H1 (cell line): Measurements from ENCODE around the gene STK26. TPM values are rescaled to one million over a fixed set of nuclear protein-coding genes. Genes with fewer than 3 reads are reported as not detected.

Experiments used
- CTCF ChIA-PET: fragments of 300-600 bp; sonication (Branson Sonifier 250); formaldehyde crosslinking; loops from one replicate; lab custom pipeline; 2021; ENCODE audit not compliant: partially characterized antibody; lab: Charles Lee
- POLR2A ChIA-PET: fragments of 300-600 bp; sonication (Branson Sonifier 250); formaldehyde crosslinking; loops from one replicate; lab custom pipeline; 2021; ENCODE audit warnings: inconsistent platforms; ENCODE audit not compliant: partially characterized antibody; lab: Charles Lee
- DNase-seq, 2 experiments: peaks; one replicate each; pipeline versions ENCODE4 v3.0.0 to v3.0.0-alpha.2; 2010 to 2022; ENCODE audit warnings: low spot score in 2 of 2, low read depth in 1 of 2, mixed read lengths in 1 of 2
- FAIRE-seq: peaks from 2 replicates; lab custom pipeline; 2011; peaks lifted over from hg19 to GRCh38; lab: Jason Lieb, UNC
- H2AFZ ChIP-seq: 2 replicates; pipeline ENCODE4 v1.8.1; 2012; ENCODE audit warnings: low read length, inconsistent platforms
- H2AK5ac ChIP-seq: 2 replicates; pipeline ENCODE4 v1.6.1; 2013; ENCODE audit warnings: low read depth, low read length
- H2BK120ac ChIP-seq: replicated peaks from 2 replicates; pipeline ENCODE3; 2013; ENCODE audit warnings: low read depth, low read length, inconsistent platforms
- H2BK12ac ChIP-seq: 2 replicates; pipeline ENCODE4 v1.6.1; 2013; ENCODE audit warnings: low read depth, low read length
- H2BK15ac ChIP-seq: 2 replicates; pipeline ENCODE4 v1.6.1; 2013; ENCODE audit warnings: low read length
- H2BK20ac ChIP-seq: 2 replicates; pipeline ENCODE4 v1.6.1; 2013; ENCODE audit warnings: low read length
- H2BK5ac ChIP-seq: 2 replicates; pipeline ENCODE4 v1.6.1; 2013; ENCODE audit warnings: low read depth, low read length
- H3K14ac ChIP-seq: 2 replicates; pipeline ENCODE4 v1.6.1; 2013; ENCODE audit warnings: inconsistent platforms; ENCODE audit not compliant: insufficient read length
- H3K18ac ChIP-seq: 2 replicates; pipeline ENCODE4 v1.6.1; 2013; ENCODE audit warnings: low read length; ENCODE audit errors: extremely low read depth
- H3K23ac ChIP-seq: 2 replicates; pipeline ENCODE4 v1.6.1; 2013; ENCODE audit warnings: inconsistent platforms; ENCODE audit not compliant: insufficient read length
- H3K23me2 ChIP-seq: 2 replicates; pipeline ENCODE4 v1.6.1; 2013; ENCODE audit warnings: low read depth, low read length
- H3K27ac ChIP-seq: 2 replicates; pipeline ENCODE4 v1.6.1; 2011; ENCODE audit warnings: low read depth, low read length, inconsistent platforms
- H3K27me3 ChIP-seq, 4 experiments: replicated peaks in 1 of 4; 1 replicate in 1 of 4; 2 replicates in 3 of 4; pipeline versions ENCODE4 v1.6.1 to v1.8.1; 2011 to 2013; ENCODE audit warnings: low read length in 3 of 4, mild to moderate bottlenecking in 3 of 4, inconsistent platforms in 2 of 4, mixed read lengths in 2 of 4, moderate library complexity in 1 of 4; ENCODE audit not compliant: control insufficient read depth in 3 of 4, insufficient read depth in 3 of 4; ENCODE audit errors: extremely low read depth in 1 of 4
- H3K36me3 ChIP-seq, 4 experiments: 2 replicates each; pipeline versions ENCODE4 v1.6.1 to v1.8.1; 2011 to 2013; ENCODE audit warnings: mild to moderate bottlenecking in 4 of 4, low read length in 3 of 4, moderate library complexity in 2 of 4, control low read depth in 1 of 4, inconsistent platforms in 1 of 4; ENCODE audit not compliant: insufficient read depth in 4 of 4, control insufficient read depth in 2 of 4
- H3K4ac ChIP-seq: replicated peaks from 2 replicates; pipeline ENCODE3; 2013; ENCODE audit warnings: low read length, low read depth, mixed read lengths, inconsistent platforms; ENCODE audit not compliant: insufficient read length
- H3K4me1 ChIP-seq, 4 experiments: replicated peaks in 1 of 4; 1 replicate in 1 of 4; 2 replicates in 3 of 4; pipeline versions ENCODE4 v1.6.1 to v1.8.1; 2011 to 2013; ENCODE audit warnings: low read length in 3 of 4, inconsistent platforms in 2 of 4, mixed read lengths in 1 of 4; ENCODE audit not compliant: insufficient read depth in 4 of 4, control insufficient read depth in 3 of 4
- H3K4me2 ChIP-seq, 2 experiments: 2 replicates each; pipeline versions ENCODE4 v1.6.1 to v1.8.1; 2011 to 2013; ENCODE audit warnings: low read depth in 2 of 2, low read length in 2 of 2, control low read depth in 1 of 2, inconsistent platforms in 1 of 2, mild to moderate bottlenecking in 1 of 2; ENCODE audit not compliant: insufficient read depth in 1 of 2
- H3K4me3 ChIP-seq, 4 experiments: fragments of 200-600, 300-600 bp in 1 of 4; sonication (generic), shearing (Covaris generic), sonication (Bioruptor Twin) in 1 of 4; 2 replicates each; pipeline versions ENCODE4 v1.5.1 to v1.8.1; 2011 to 2016; ENCODE audit warnings: low read length in 4 of 4, low read depth in 3 of 4, control low read depth in 2 of 4, inconsistent platforms in 2 of 4, mild to moderate bottlenecking in 2 of 4, mixed read lengths in 1 of 4, moderate library complexity in 1 of 4; ENCODE audit not compliant: insufficient read depth in 2 of 4; ENCODE audit errors: extremely low read depth in 1 of 4
- H3K56ac ChIP-seq: replicated peaks from 2 replicates; pipeline ENCODE3; 2013; ENCODE audit warnings: low read depth, mild to moderate bottlenecking, mixed read lengths, low read length, inconsistent platforms; ENCODE audit not compliant: insufficient read length
- H3K79me1 ChIP-seq: 2 replicates; pipeline ENCODE4 v1.6.1; 2013; ENCODE audit warnings: low read depth, low read length, control low read depth
- H3K79me2 ChIP-seq, 2 experiments: 2 replicates each; pipeline versions ENCODE4 v1.6.1 to v1.8.1; 2012 to 2013; ENCODE audit warnings: low read length in 2 of 2, mild to moderate bottlenecking in 2 of 2, inconsistent platforms in 1 of 2; ENCODE audit not compliant: insufficient read depth in 2 of 2, control insufficient read depth in 1 of 2
- H3K9ac ChIP-seq, 4 experiments: replicated peaks in 1 of 4; 1 replicate in 1 of 4; 2 replicates in 3 of 4; pipeline versions ENCODE4 v1.6.1 to v1.8.1; 2011 to 2013; ENCODE audit warnings: low read depth in 3 of 4, low read length in 3 of 4, control low read depth in 2 of 4, mild to moderate bottlenecking in 2 of 4, moderate library complexity in 2 of 4, inconsistent platforms in 1 of 4; ENCODE audit errors: extremely low read depth in 1 of 4
- H3K9me3 ChIP-seq, 2 experiments: 2 replicates each; pipeline versions ENCODE4 v1.6.1 to v1.8.1; 2012 to 2013; ENCODE audit warnings: mild to moderate bottlenecking in 2 of 2, moderate library complexity in 2 of 2, control low read depth in 1 of 2, inconsistent platforms in 1 of 2, low read depth in 1 of 2, low read length in 1 of 2, mixed read lengths in 1 of 2; ENCODE audit not compliant: insufficient read depth in 2 of 2
- H4K20me1 ChIP-seq, 2 experiments: replicated peaks in 1 of 2; 2 replicates each; pipeline versions ENCODE3 to v1.8.1; 2011 to 2013; ENCODE audit warnings: inconsistent platforms in 2 of 2, low read length in 2 of 2, mild to moderate bottlenecking in 1 of 2; ENCODE audit not compliant: insufficient read depth in 2 of 2, control insufficient read depth in 1 of 2
- H4K5ac ChIP-seq: 2 replicates; pipeline ENCODE4 v1.6.1; 2013; ENCODE audit warnings: low read length, low read depth, mixed read lengths, inconsistent platforms; ENCODE audit not compliant: insufficient read length
- H4K8ac ChIP-seq: 2 replicates; pipeline ENCODE4 v1.8.0; 2013; ENCODE audit warnings: mild to moderate bottlenecking, moderate library complexity, low read length, inconsistent platforms; ENCODE audit not compliant: insufficient read depth; ENCODE audit errors: extremely low read depth
- H4K91ac ChIP-seq: replicated peaks from 2 replicates; pipeline ENCODE3; 2013; ENCODE audit warnings: low read length, mixed read lengths, inconsistent platforms; ENCODE audit not compliant: insufficient read length
- GTF2F1 ChIP-seq: IDR thresholded peaks from 2 replicates; pipeline ENCODE4 v1.6.1; 2012; ENCODE audit warnings: low read depth, low read length, improper control_type of control experiment, borderline replicate concordance
- JUN ChIP-seq: IDR thresholded peaks from 2 replicates; pipeline ENCODE4 v1.6.1; 2011; ENCODE audit warnings: low read depth, mild to moderate bottlenecking, improper control_type of control experiment, low read length
- KDM1A ChIP-seq: fragments of 200-600, 300-600 bp; sonication (generic); IDR thresholded peaks from 2 replicates; pipeline ENCODE4 v1.7.1; 2016; ENCODE audit warnings: mild to moderate bottlenecking, low read length, borderline replicate concordance
- KDM4A ChIP-seq: IDR thresholded peaks from one replicate; pipeline ENCODE4 v1.7.1; 2012; ENCODE audit warnings: low read depth, mild to moderate bottlenecking, moderate library complexity, low read length, inconsistent platforms; ENCODE audit not compliant: severe bottlenecking
- RBBP5 ChIP-seq: IDR thresholded peaks from 2 replicates; pipeline ENCODE4 v1.7.1; 2012; ENCODE audit warnings: low read depth, mild to moderate bottlenecking, inconsistent platforms, low read length, moderate library complexity, borderline replicate concordance
- SIRT6 ChIP-seq: IDR thresholded peaks from one replicate; pipeline ENCODE4 v1.7.1; 2012; ENCODE audit warnings: low read length, inconsistent platforms
- SIX5 ChIP-seq: IDR thresholded peaks from 2 replicates; pipeline ENCODE4 v1.6.1; 2011; ENCODE audit warnings: mild to moderate bottlenecking, low read depth, low read length
- TAF7 ChIP-seq: optimal IDR thresholded peaks from 2 replicates; pipeline ENCODE3; 2011; ENCODE audit warnings: low read depth, mild to moderate bottlenecking, inconsistent platforms, low read length, moderate library complexity, borderline replicate concordance
- TCF12 ChIP-seq: IDR thresholded peaks from 2 replicates; pipeline ENCODE4 v1.6.1; 2011; ENCODE audit warnings: low read depth, mild to moderate bottlenecking, low read length
- WGBS, 2 experiments: shearing (Covaris generic) in 1 of 2; methylation state at CpG; one replicate each; pipeline versions ENCODE4 v1.1.6 to v1.1.7; 2013 to 2015; ENCODE audit warnings: low lambda C conversion rate in 2 of 2, mixed read lengths in 2 of 2, inconsistent platforms in 1 of 2, low coverage in 1 of 2, missing lambda C conversion rate in 1 of 2; ENCODE audit not compliant: insufficient replicate concordance in 2 of 2, insufficient coverage in 1 of 2, insufficient read length in 1 of 2; ENCODE audit errors: extremely low coverage in 1 of 2, missing lambda C conversion rate in 1 of 2; 5-methylcytosine and 5-hydroxymethylcytosine counted together
- polyA plus RNA-seq, 7 experiments: library from polyadenylated mRNA; depleted of rRNA in 3 of 7; stranded (reverse) in 5 of 7; unstranded in 2 of 7; fragments of >200 nt in 5 of 7; fragments of 200-250 nt in 2 of 7; gene quantifications; 1 replicate in 5 of 7; 2 replicates in 1 of 7; 4 replicates in 1 of 7; pipeline versions ENCODE4 v1.2.1 to v1.2.3, GENCODE V29; 2011 to 2013; ENCODE audit warnings: missing spikeins in 2 of 7, mixed read lengths in 2 of 7
- total RNA-seq: library from RNA; stranded (reverse); fragmentation: NEBNext Ultra II Directional; extraction: Animal tissue kit (Norgen Biotek cat#: 25700); gene quantifications from 2 replicates; pipeline ENCODE4 v1.2.1, GENCODE V29; 2021
- TF ChIP-seq, protein P1 (sequence below), 3 experiments: IDR thresholded peaks; 1 replicate in 2 of 3; 2 replicates in 1 of 3; pipeline versions ENCODE4 v1.5.1 to v1.6.1; 2011; ENCODE audit warnings: low read length in 3 of 3, mild to moderate bottlenecking in 3 of 3, inconsistent platforms in 2 of 3, low read depth in 1 of 3, moderate library complexity in 1 of 3; ENCODE audit not compliant: insufficient read depth in 1 of 3; ENCODE audit errors: control extremely low read depth in 1 of 3

The STK26 gene
- total and polyA plus RNA-seq, 2 of the 8 experiments (the other 6 are each of a cell fraction or from before 2014, with no cell fraction given) = 24.2 to 98.2 TPM

GRCh38 chrX:132063862-132064261, 40.8 kb downstream of the STK26 start:
- no peak overlapping the region for H2BK12ac ChIP-seq
- no peak overlapping the region for H2BK20ac ChIP-seq
- no peaks in the 10 kb centered on the region; a peak in 1 of 4 replicates for H3K79me2 ChIP-seq
- no peaks in the 10 kb centered on the region for H3K4me1 ChIP-seq
- H2AK5ac ChIP-seq = no peak overlapping the region
- ChIA-PET CTCF (interaction anchor here (1.2 kb wide), 1 partner anchor 10 kb away, joined by 5 read pairs; no protein-coding TSS in a partner anchor), POLR2A (interaction anchor here (1.5 kb wide), 1 partner anchor 40 kb away, joined by 5 read pairs; the partner anchor contains the start of gene STK26)
- no peak overlapping the region for H4K5ac ChIP-seq
- no peak overlapping the region for H3K9ac ChIP-seq
- DNase-seq (no peak), FAIRE-seq (no peak)
- 82% methylated on average over 2 of the region's 4 CpGs; no CpG with 5 or more reads in 1 of the 2 experiments for WGBS, 2 experiments
- H3K23me2 ChIP-seq = no peaks in the 10 kb centered on the region
- H4K8ac ChIP-seq = no peak overlapping the region
- no peak overlapping the region for H4K91ac ChIP-seq
- no peak overlapping the region for H3K4ac ChIP-seq
- no peak overlapping the region for H3K4me2 ChIP-seq
- H3K56ac ChIP-seq = no peak overlapping the region
- no peak overlapping the region for H3K14ac ChIP-seq
- H3K79me1 ChIP-seq = no peaks in the 10 kb centered on the region
- H3K27ac ChIP-seq = no peak overlapping the region
- no peak overlapping the region for H2BK5ac ChIP-seq
- no peak overlapping the region for H3K23ac ChIP-seq
- H3K4me3 ChIP-seq = no peak overlapping the region
- H3K18ac ChIP-seq = no peak overlapping the region
- H2AFZ ChIP-seq = no peak overlapping the region
- peaks cover 0 to 16% (median 3%) of the 10 kb centered on the region in 4 experiments; a peak in 3 of 8 replicates for H3K36me3 ChIP-seq
- no peaks in the 10 kb centered on the region for H3K9me3 ChIP-seq
- TF ChIP-seq JUN (no peak), GTF2F1 (no peak), TAF7 (no peak), KDM1A (no peak), TCF12 (no peak), KDM4A (no peak), SIX5 (no peak), SIRT6 (no peak), RBBP5 (no peak)
- TF ChIP-seq, protein P1, sequence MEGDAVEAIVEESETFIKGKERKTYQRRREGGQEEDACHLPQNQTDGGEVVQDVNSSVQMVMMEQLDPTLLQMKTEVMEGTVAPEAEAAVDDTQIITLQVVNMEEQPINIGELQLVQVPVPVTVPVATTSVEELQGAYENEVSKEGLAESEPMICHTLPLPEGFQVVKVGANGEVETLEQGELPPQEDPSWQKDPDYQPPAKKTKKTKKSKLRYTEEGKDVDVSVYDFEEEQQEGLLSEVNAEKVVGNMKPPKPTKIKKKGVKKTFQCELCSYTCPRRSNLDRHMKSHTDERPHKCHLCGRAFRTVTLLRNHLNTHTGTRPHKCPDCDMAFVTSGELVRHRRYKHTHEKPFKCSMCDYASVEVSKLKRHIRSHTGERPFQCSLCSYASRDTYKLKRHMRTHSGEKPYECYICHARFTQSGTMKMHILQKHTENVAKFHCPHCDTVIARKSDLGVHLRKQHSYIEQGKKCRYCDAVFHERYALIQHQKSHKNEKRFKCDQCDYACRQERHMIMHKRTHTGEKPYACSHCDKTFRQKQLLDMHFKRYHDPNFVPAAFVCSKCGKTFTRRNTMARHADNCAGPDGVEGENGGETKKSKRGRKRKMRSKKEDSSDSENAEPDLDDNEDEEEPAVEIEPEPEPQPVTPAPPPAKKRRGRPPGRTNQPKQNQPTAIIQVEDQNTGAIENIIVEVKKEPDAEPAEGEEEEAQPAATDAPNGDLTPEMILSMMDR (IDR thresholded peaks at IDR 0.05; ENCODE audit: control extremely low read depth in 1 of 3, insufficient read depth in 1 of 3, low read depth in 1 of 3, low read length in 3 of 3) = no peak
- H2BK120ac ChIP-seq = no peak overlapping the region
- no peaks in the 10 kb centered on the region for H3K27me3 ChIP-seq
- no peak overlapping the region for H2BK15ac ChIP-seq
- H4K20me1 ChIP-seq = no peaks in the 10 kb centered on the region
